HCT116 (cell line): ENCODE data around the gene SNX13.

Experiments used
- ATF3 ChIP-seq: IDR thresholded peaks from 2 replicates; pipeline ENCODE4 v1.6.1; 2012
- CEBPB ChIP-seq: IDR thresholded peaks from 2 replicates; pipeline ENCODE4 v1.6.1; 2012; ENCODE audit warnings: low read depth
- CTCF ChIP-seq, 3 experiments: fragments of 200-600 bp in 1 of 3; sonication (generic) in 1 of 3; IDR thresholded peaks in 2 of 3; conservative IDR thresholded peaks in 1 of 3; 2 replicates each; pipeline ENCODE4 v1.5.1; 2012 to 2017; ENCODE audit warnings: low read depth in 2 of 3, low read length in 2 of 3, antibody characterized with exemption in 1 of 3, borderline replicate concordance in 1 of 3, control low read depth in 1 of 3, mild to moderate bottlenecking in 1 of 3, mixed read lengths in 1 of 3, mixed run types in 1 of 3, moderate library complexity in 1 of 3; ENCODE audit not compliant: insufficient read depth in 1 of 3
- EGR1 ChIP-seq: IDR thresholded peaks from 2 replicates; pipeline ENCODE4 v1.6.1; 2012; ENCODE audit warnings: low read depth
- EZH2 ChIP-seq: fragments of 200-600 bp; sonication (generic); IDR thresholded peaks from 2 replicates; pipeline ENCODE4 v1.6.1; 2017; ENCODE audit warnings: antibody characterized with exemption, mixed run types
- EZH2phosphoT487 ChIP-seq: fragments of 200-600 bp; IDR thresholded peaks from 2 replicates; pipeline ENCODE4 v1.6.1; 2018; ENCODE audit warnings: antibody characterized with exemption, borderline replicate concordance
- POLR2A ChIP-seq: IDR thresholded peaks from 2 replicates; pipeline ENCODE4 v1.7.0; 2011; ENCODE audit warnings: borderline replicate concordance; ENCODE audit not compliant: insufficient read depth, insufficient read length; ENCODE audit errors: extremely low read depth
- POLR2AphosphoS5 ChIP-seq: IDR thresholded peaks from 2 replicates; pipeline ENCODE4 v1.6.1; 2011; ENCODE audit warnings: mild to moderate bottlenecking, low read depth, low read length, moderate library complexity
- RAD21 ChIP-seq: IDR thresholded peaks from 2 replicates; pipeline ENCODE4 v1.6.1; 2012; ENCODE audit warnings: low read depth, mild to moderate bottlenecking
- REST ChIP-seq: IDR thresholded peaks from 2 replicates; pipeline ENCODE4 v1.6.1; 2012; ENCODE audit warnings: low read depth
- SP1 ChIP-seq: IDR thresholded peaks from 2 replicates; pipeline ENCODE4 v1.6.1; 2012; ENCODE audit warnings: low read depth
- ZBTB33 ChIP-seq: IDR thresholded peaks from 2 replicates; pipeline ENCODE4 v1.6.1; 2011; ENCODE audit warnings: mild to moderate bottlenecking, low read length, moderate library complexity; ENCODE audit not compliant: insufficient replicate concordance; ENCODE audit errors: extremely low read depth
- ZFX ChIP-seq: fragments of 450-650 bp; IDR thresholded peaks from 2 replicates; pipeline ENCODE4 v1.6.1; 2017
- ZNF274 ChIP-seq: fragments of 200-500 bp; sonication (Bioruptor generic); IDR thresholded peaks from 2 replicates; pipeline ENCODE4 v1.6.1; 2014; ENCODE audit warnings: mild to moderate bottlenecking, low read depth, low read length, inconsistent platforms

- TF ChIP-seq RAD21 (no peak), CTCF (IDR thresholded peaks at IDR 0.05 in 2 of 3, conservative IDR thresholded peaks at IDR 0.05 in 1 of 3; ENCODE audit: borderline replicate concordance in 1 of 3, insufficient read depth in 1 of 3, low read depth in 2 of 3, low read length in 2 of 3) (no peak), POLR2AphosphoS5 (no peak), POLR2A (no peak), ZNF274 (no peak), EZH2 (no peak), REST (no peak), EZH2phosphoT487 (no peak), ZBTB33 (no peak), ATF3 (no peak), SP1 (no peak), CEBPB (no peak), EGR1 (no peak), ZFX (no peak)
Measured at GRCh38 chr7:17930546-17930945, 9.7 kb downstream of the SNX13 start.
